ENCODE data around the gene MTCL3.

- TF ChIP-seq POLR2AphosphoS5 (IDR thresholded peaks at IDR 0.05; ENCODE audit: borderline replicate concordance, low read depth, low read length): no peak
- TF ChIP-seq EZH2 (IDR thresholded peaks at IDR 0.05): no peak
- TF ChIP-seq FOXP2 (optimal IDR thresholded peaks at IDR 0.05; ENCODE audit: control extremely low read depth, extremely low read length, insufficient read depth): no peak
Measured at GRCh38 chr6:127538750-127539264, 19.7 kb upstream of the MTCL3 start.

All from SK-N-MC (cell line).